MM.1S (cell line): Measurements from ENCODE around the gene SAMD9L.

Experiments
- DNase-seq: peaks from one replicate; pipeline ENCODE4 v3.0.0-alpha.2; 2015
- H2AFZ ChIP-seq: fragments of 300-600 bp; sonication (generic); 2 replicates; pipeline ENCODE4 v1.6.0; 2016; ENCODE audit warnings: antibody characterized with exemption, low read length
- H3F3A ChIP-seq: fragments of 300-600 bp; sonication (generic); 2 replicates; pipeline ENCODE4 v1.6.1; 2016; ENCODE audit warnings: mild to moderate bottlenecking, antibody characterized with exemption, low read length, moderate library complexity, mixed read lengths; ENCODE audit not compliant: insufficient read depth
- H3K27ac ChIP-seq: fragments of 300-600 bp; sonication (generic); 2 replicates; pipeline ENCODE4 v1.5.1; 2016; ENCODE audit warnings: mild to moderate bottlenecking, low read length
- H3K27me3 ChIP-seq: fragments of 300-600 bp; sonication (generic); replicated peaks from 2 replicates; pipeline ENCODE4 v1.6.0; 2016; ENCODE audit warnings: low read length; ENCODE audit not compliant: insufficient read depth
- H3K36me3 ChIP-seq: fragments of 300-600 bp; sonication (generic); replicated peaks from 2 replicates; pipeline ENCODE4 v1.6.1; 2016; ENCODE audit warnings: mild to moderate bottlenecking, low read length, mixed read lengths; ENCODE audit not compliant: insufficient read depth
- H3K4me1 ChIP-seq: fragments of 300-600 bp; sonication (generic); 2 replicates; pipeline ENCODE4 v1.6.1; 2016; ENCODE audit warnings: low read length, mixed read lengths
- H3K4me2 ChIP-seq: fragments of 300-600 bp; sonication (generic); 2 replicates; pipeline ENCODE4 v1.6.0; 2016; ENCODE audit warnings: low read depth, low read length
- H3K4me3 ChIP-seq: fragments of 300-600 bp; sonication (generic); 2 replicates; pipeline ENCODE4 v1.5.1; 2016; ENCODE audit warnings: low read length, mixed read lengths
- H3K79me2 ChIP-seq: fragments of 300-600 bp; sonication (generic); 2 replicates; pipeline ENCODE4 v1.6.1; 2016; ENCODE audit warnings: mixed run types, low read length, mixed read lengths
- H3K9ac ChIP-seq: fragments of 300-600 bp; sonication (generic); 2 replicates; pipeline ENCODE4 v1.6.1; 2016; ENCODE audit warnings: low read length, mixed read lengths
- H3K9me2 ChIP-seq: fragments of 300-600 bp; sonication (generic); replicated peaks from 2 replicates; pipeline ENCODE4 v1.6.1; 2016; ENCODE audit warnings: mild to moderate bottlenecking, low read length, mixed read lengths; ENCODE audit not compliant: insufficient read depth
- H3K9me3 ChIP-seq: fragments of 300-600 bp; sonication (generic); replicated peaks from 2 replicates; pipeline ENCODE4 v1.6.1; 2016; ENCODE audit warnings: mild to moderate bottlenecking, low read length, mixed read lengths; ENCODE audit not compliant: insufficient read depth
- H4K20me1 ChIP-seq: fragments of 300-600 bp; sonication (generic); 2 replicates; pipeline ENCODE4 v1.6.1; 2016; ENCODE audit warnings: mild to moderate bottlenecking, low read length, moderate library complexity, mixed read lengths; ENCODE audit not compliant: insufficient read depth
- CTCF ChIP-seq: fragments of 300-600 bp; sonication (generic); IDR thresholded peaks from 2 replicates; pipeline ENCODE4 v1.5.1; 2016; ENCODE audit warnings: antibody characterized with exemption, low read length, mixed read lengths
- EZH2 ChIP-seq: fragments of 300-600 bp; sonication (generic); optimal IDR thresholded peaks from 2 replicates; pipeline ENCODE3; 2017; ENCODE audit warnings: low read depth, mild to moderate bottlenecking, antibody characterized with exemption, low read length, mixed read lengths
- EZH2phosphoT487 ChIP-seq: fragments of 300-600 bp; sonication (generic); IDR thresholded peaks from 2 replicates; pipeline ENCODE4 v1.6.1; 2018; ENCODE audit warnings: antibody characterized with exemption, low read length

SAMD9L gene

GRCh38 chr7:93148144-93148543 is at the start of gene SAMD9L:
SAMD9L (minus strand) TSS chr7:93148385; CDS start chr7:93135971, 12,414 bp downstream.
- no peaks in the 10 kb centered on the region for H4K20me1 ChIP-seq
- H3K4me2 ChIP-seq, result peak within 1 kb of the TSS; percentile 79
- peaks cover 12% of the 10 kb centered on the region for H3K4me1 ChIP-seq
- H3F3A ChIP-seq, result peaks cover 14% of the 10 kb centered on the region
- H3K27me3 ChIP-seq, result no peaks in the 10 kb centered on the region
- H3K9ac ChIP-seq, result peak within 1 kb of the TSS; percentile 47
- H3K79me2 ChIP-seq, result peaks cover 35% of the 10 kb centered on the region
- no peaks in the 10 kb centered on the region for H3K9me3 ChIP-seq
- peak within 1 kb of the TSS; percentile 73 for H3K4me3 ChIP-seq
- peak within 1 kb of the TSS; percentile 49 for H2AFZ ChIP-seq
- TF ChIP-seq EZH2phosphoT487, result no peak
- no peak for TF ChIP-seq EZH2
- no peak for TF ChIP-seq CTCF
- H3K36me3 ChIP-seq, result peaks cover 16% of the 10 kb centered on the region; the same call in 1 of the 2 replicates
- peak; percentile 58 for DNase-seq
- peak within 1 kb of the TSS; percentile 67 for H3K27ac ChIP-seq
- no peaks in the 10 kb centered on the region for H3K9me2 ChIP-seq

GRCh38 chr7:93196336-93196735 is 48.2 kb upstream of the SAMD9L start:
- no peak overlapping the region for H3K4me2 ChIP-seq
- H3K4me1 ChIP-seq, result no peaks in the 10 kb centered on the region; the same call in 1 of the 2 replicates
- no peaks in the 10 kb centered on the region for H3K36me3 ChIP-seq
- H3K27me3 ChIP-seq, result no peaks in the 10 kb centered on the region
- no peak for DNase-seq
- H2AFZ ChIP-seq, result no peak overlapping the region
- no peak overlapping the region for H3K27ac ChIP-seq
- no peaks in the 10 kb centered on the region for H3F3A ChIP-seq
- no peaks in the 10 kb centered on the region for H4K20me1 ChIP-seq
- TF ChIP-seq CTCF, result no peak
- TF ChIP-seq EZH2, result no peak
- no peak for TF ChIP-seq EZH2phosphoT487
- no peak overlapping the region for H3K9ac ChIP-seq
- H3K9me2 ChIP-seq, result no peaks in the 10 kb centered on the region
- H3K79me2 ChIP-seq, result no peaks in the 10 kb centered on the region
- H3K4me3 ChIP-seq, result no peak overlapping the region
- no peaks in the 10 kb centered on the region for H3K9me3 ChIP-seq

GRCh38 chr7:93194386-93194785 is 46.2 kb upstream of the SAMD9L start:
- H2AFZ ChIP-seq, result no peak overlapping the region
- TF ChIP-seq EZH2 (no peak), CTCF (no peak), EZH2phosphoT487 (no peak)
- H3K27ac ChIP-seq, result no peak overlapping the region

More at GRCh38 chr7:93194386-93194785, 46.2 kb upstream of the SAMD9L start:
- DNase-seq, result no peak
- no peaks in the 10 kb centered on the region for H3F3A ChIP-seq
- no peaks in the 10 kb centered on the region for H3K36me3 ChIP-seq
- H3K4me1 ChIP-seq, result no peaks in the 10 kb centered on the region; the same call in 1 of the 2 replicates
- no peaks in the 10 kb centered on the region for H4K20me1 ChIP-seq
- H3K4me3 ChIP-seq, result no peak overlapping the region
- H3K9me3 ChIP-seq, result no peaks in the 10 kb centered on the region
- no peak overlapping the region for H3K9ac ChIP-seq
- H3K79me2 ChIP-seq, result no peaks in the 10 kb centered on the region
- no peaks in the 10 kb centered on the region for H3K27me3 ChIP-seq
- H3K9me2 ChIP-seq, result no peaks in the 10 kb centered on the region
- no peak overlapping the region for H3K4me2 ChIP-seq
